ENCODE results near the gene ZFYVE28.

DNA sequence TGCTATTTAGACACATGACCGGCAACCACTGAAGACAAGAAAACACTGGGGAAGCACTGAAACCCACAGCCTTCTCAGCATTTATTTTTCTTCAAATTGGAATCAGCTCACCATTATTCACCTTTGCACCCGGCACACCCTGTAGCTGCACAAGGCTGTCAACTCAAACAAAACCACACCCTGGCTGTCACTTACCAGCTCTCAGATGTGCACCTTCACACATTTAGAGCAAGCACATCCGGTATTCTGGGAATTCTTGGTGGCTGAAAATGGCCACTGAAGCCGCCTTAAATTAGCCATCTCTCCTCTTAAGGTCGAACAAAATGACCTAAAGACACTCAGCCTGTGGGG, 5.9 kb downstream of the ZFYVE28 start:
- TF ChIP-seq, protein P1, sequence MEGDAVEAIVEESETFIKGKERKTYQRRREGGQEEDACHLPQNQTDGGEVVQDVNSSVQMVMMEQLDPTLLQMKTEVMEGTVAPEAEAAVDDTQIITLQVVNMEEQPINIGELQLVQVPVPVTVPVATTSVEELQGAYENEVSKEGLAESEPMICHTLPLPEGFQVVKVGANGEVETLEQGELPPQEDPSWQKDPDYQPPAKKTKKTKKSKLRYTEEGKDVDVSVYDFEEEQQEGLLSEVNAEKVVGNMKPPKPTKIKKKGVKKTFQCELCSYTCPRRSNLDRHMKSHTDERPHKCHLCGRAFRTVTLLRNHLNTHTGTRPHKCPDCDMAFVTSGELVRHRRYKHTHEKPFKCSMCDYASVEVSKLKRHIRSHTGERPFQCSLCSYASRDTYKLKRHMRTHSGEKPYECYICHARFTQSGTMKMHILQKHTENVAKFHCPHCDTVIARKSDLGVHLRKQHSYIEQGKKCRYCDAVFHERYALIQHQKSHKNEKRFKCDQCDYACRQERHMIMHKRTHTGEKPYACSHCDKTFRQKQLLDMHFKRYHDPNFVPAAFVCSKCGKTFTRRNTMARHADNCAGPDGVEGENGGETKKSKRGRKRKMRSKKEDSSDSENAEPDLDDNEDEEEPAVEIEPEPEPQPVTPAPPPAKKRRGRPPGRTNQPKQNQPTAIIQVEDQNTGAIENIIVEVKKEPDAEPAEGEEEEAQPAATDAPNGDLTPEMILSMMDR (IDR thresholded peaks at IDR 0.05) = no peak
- no peak for TF ChIP-seq POLR2A (IDR thresholded peaks at IDR 0.05)
